ENCODE data around the gene LAMC2. TPM values are rescaled to one million over a fixed set of nuclear protein-coding genes. Genes with fewer than 3 reads are reported as not detected.

Gene LAMC2
- total and polyA plus RNA-seq, 7 donors = 0.25 to 1.3 (median 0.99) TPM

GRCh38 chr1:183173828-183174227, 12.2 kb upstream of the LAMC2 start:
- no peaks in the 10 kb centered on the region for H3K9me3 ChIP-seq
- no peaks in the 10 kb centered on the region for H3K27me3 ChIP-seq (ENCODE audit: insufficient read depth in 3 of 3, low read length in 2 of 3)
- H3K36me3 ChIP-seq (ENCODE audit: insufficient read depth in 1 of 2, low read depth in 1 of 2) = no peaks in the 10 kb centered on the region
- intact Hi-C loops (cut with DNase I) = no loop called here
- H3K4me3 ChIP-seq = no peak overlapping the region
- 67 to 74% (median 72%) methylated on average over 2 of the region's 2 CpGs for WGBS, 3 donors
- ATAC-seq (no peak), DNase-seq (no peak)
- H3K4me1 ChIP-seq = no peaks in the 10 kb centered on the region
- H3K27ac ChIP-seq = no peak overlapping the region
- TF ChIP-seq CTCF (IDR thresholded peaks at IDR 0.05) = no peak

- Histone ChIP-seq H3K27me3 (ENCODE audit: insufficient read depth in 3 of 3, low read length in 2 of 3) (no peaks in the 10 kb centered on the region), H3K27ac (no peak overlapping the region), H3K36me3 (ENCODE audit: insufficient read depth in 1 of 2, low read depth in 1 of 2) (no peaks in the 10 kb centered on the region), H3K4me3 (no peak overlapping the region), H3K4me1 (no peaks in the 10 kb centered on the region), H3K9me3 (no peaks in the 10 kb centered on the region)
- peak in 2 of 4 donors; percentile 23 to 55 for ATAC-seq
- intact Hi-C loops (cut with DNase I) = no loop called here
- no peak for TF ChIP-seq CTCF (IDR thresholded peaks at IDR 0.05)
- WGBS, 3 donors = 50 to 65% (median 63%) methylated on average over 1 of the region's 1 CpG
- no peak for DNase-seq
Observed at GRCh38 chr1:183175631-183176030, 10.4 kb upstream of the LAMC2 start.

- DNase-seq = no peak
- H3K4me1 ChIP-seq = no peaks in the 10 kb centered on the region
- no peak overlapping the region for H3K4me3 ChIP-seq
- WGBS, 3 donors = 36 to 46% (median 43%) methylated on average over 7 of the region's 7 CpGs
- no peak overlapping the region for H3K27ac ChIP-seq
- ATAC-seq = peak in 3 of 4 donors; percentile 52 to 81 (median 69)
- no peak for TF ChIP-seq CTCF (IDR thresholded peaks at IDR 0.05)
- H3K9me3 ChIP-seq = no peaks in the 10 kb centered on the region
- intact Hi-C loops (cut with DNase I) = no loop called here
- H3K27me3 ChIP-seq (ENCODE audit: insufficient read depth in 3 of 3, low read length in 2 of 3) = no peaks in the 10 kb centered on the region
- no peaks in the 10 kb centered on the region for H3K36me3 ChIP-seq (ENCODE audit: insufficient read depth in 1 of 2, low read depth in 1 of 2)
Observed at GRCh38 chr1:183178545-183178944, 7.5 kb upstream of the LAMC2 start.

- Histone ChIP-seq H3K36me3 (ENCODE audit: insufficient read depth in 1 of 2, low read depth in 1 of 2) (no peaks in the 10 kb centered on the region), H3K4me1 (no peaks in the 10 kb centered on the region), H3K9me3 (no peaks in the 10 kb centered on the region), H3K27ac (no peak overlapping the region), H3K27me3 (ENCODE audit: insufficient read depth in 3 of 3, low read length in 2 of 3) (no peaks in the 10 kb centered on the region), H3K4me3 (no peak overlapping the region)
- ATAC-seq (no peak), DNase-seq (no peak)
- intact Hi-C loops (cut with DNase I) = no loop called here
- 80 to 87% (median 87%) methylated on average over 2 of the region's 2 CpGs for WGBS, 3 donors
- no peak for TF ChIP-seq CTCF (IDR thresholded peaks at IDR 0.05)
Observed at GRCh38 chr1:183179033-183179432, 7.0 kb upstream of the LAMC2 start.

GRCh38 chr1:183180218-183180617, 5.8 kb upstream of the LAMC2 start:
- no peaks in the 10 kb centered on the region for H3K4me1 ChIP-seq
- no peak for DNase-seq
- H3K36me3 ChIP-seq (ENCODE audit: insufficient read depth in 1 of 2, low read depth in 1 of 2) = no peaks in the 10 kb centered on the region
- peak overlapping the region; percentile 52 for H3K27ac ChIP-seq
- 4 to 5% (median 4%) methylated on average over 3 of the region's 3 CpGs for WGBS, 3 donors
- no peak overlapping the region for H3K4me3 ChIP-seq
- intact Hi-C loops (cut with DNase I) = no loop called here
- TF ChIP-seq CTCF (IDR thresholded peaks at IDR 0.05) = no peak
- H3K9me3 ChIP-seq = no peaks in the 10 kb centered on the region
- ATAC-seq = peak in 2 of 4 donors; percentile 27 to 36
- H3K27me3 ChIP-seq (ENCODE audit: insufficient read depth in 3 of 3, low read length in 2 of 3) = no peaks in the 10 kb centered on the region

Data from psoas muscle (tissue), 8 donors.